Uterus (tissue), 4 donors: ENCODE results near the gene RASSF8. TPM values are rescaled to one million over a fixed set of nuclear protein-coding genes. Genes with fewer than 3 reads are reported as not detected.

Source experiments
- DNase-seq, 2 donors: peaks; one replicate each; pipeline ENCODE4 v3.0.0-alpha.2; 2019 to 2020
- H3K27ac ChIP-seq, 2 donors: fragments of 200-600 bp; sonication (generic); 1 replicate in 1 of 2; 2 replicates in 1 of 2; pipeline ENCODE4 v1.5.1; 2016 to 2018
- H3K27me3 ChIP-seq, 2 donors: fragments of 200-600 bp; sonication (generic); one replicate each; pipeline ENCODE4 v1.5.1; 2018 to 2019; ENCODE audit warnings: control low read depth in 1 of 2
- H3K36me3 ChIP-seq, 2 donors: fragments of 200-600 bp; sonication (generic); one replicate each; pipeline ENCODE4 v1.5.1; 2019; ENCODE audit warnings: control low read depth in 1 of 2
- H3K4me1 ChIP-seq, 2 donors: fragments of 200-600 bp; sonication (generic); one replicate each; pipeline ENCODE4 v1.5.1; 2018 to 2019; ENCODE audit warnings: control low read depth in 1 of 2
- H3K4me3 ChIP-seq, 2 donors: fragments of 200-600 bp; sonication (generic); 1 replicate in 1 of 2; 2 replicates in 1 of 2; pipeline ENCODE4 v1.5.1; 2018 to 2019; ENCODE audit warnings: mild to moderate bottlenecking in 1 of 2
- H3K9me3 ChIP-seq, 2 donors: fragments of 200-600 bp; sonication (generic); one replicate each; pipeline ENCODE4 v1.5.1; 2019; ENCODE audit warnings: control low read depth in 1 of 2
- POLR2A ChIP-seq, 2 donors: fragments of 450-650 bp; IDR thresholded peaks; one replicate each; pipeline ENCODE4 v1.6.1; 2016; ENCODE audit warnings: antibody characterized with exemption in 2 of 2, mild to moderate bottlenecking in 1 of 2, moderate library complexity in 1 of 2
- intact Hi-C: fragments of 100-400 bp; cut with DNase I; formaldehyde crosslinking; loops from one replicate; pipeline ENCODE4 v1.15.1; 2023; ENCODE audit warnings: low total_unique reads
- total RNA-seq, 4 donors: library from RNA; depleted of rRNA in 3 of 4; stranded (reverse); fragments of >200 nt in 3 of 4; gene quantifications; one replicate each; pipeline versions ENCODE4 v1.1.0 to v1.2.4, GENCODE V29; 2014 to 2023
- TF ChIP-seq, protein P1 (sequence below), 4 experiments: fragments of 200-600 bp in 2 of 4; fragments of 450-650 bp in 2 of 4; sonication (generic) in 2 of 4; IDR thresholded peaks; one replicate each; pipeline ENCODE4 v1.5.1; 2016 to 2019; ENCODE audit warnings: antibody characterized with exemption in 4 of 4, mild to moderate bottlenecking in 2 of 4, moderate library complexity in 1 of 4
- donor health status: DM: yes; HTN: yes; CAD: no.

The RASSF8 gene
- total RNA-seq, 4 donors from 2014 or later, result 54.1 to 174 (median 119) TPM

DNA sequence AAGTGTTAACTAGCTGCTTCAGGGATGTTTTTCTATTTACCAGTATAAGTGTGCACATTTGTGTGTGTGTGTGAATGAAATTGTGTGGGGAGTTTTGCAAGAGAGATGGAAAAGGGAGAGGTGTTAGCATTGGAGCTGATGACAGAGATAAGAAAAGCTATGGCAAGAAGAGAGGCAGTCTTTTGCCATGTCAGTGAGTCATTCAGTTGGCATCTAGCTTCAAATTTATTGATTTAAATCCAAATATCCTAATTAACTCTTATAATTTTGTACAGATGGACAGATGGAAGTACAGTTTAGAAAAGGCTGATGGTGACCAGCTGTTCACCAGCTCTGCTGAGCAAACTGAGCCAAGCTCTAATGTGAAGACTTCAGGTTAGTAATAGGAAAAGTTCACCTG lies 169.7 kb downstream of the RASSF8 start:
- DNase-seq, result no peak
- TF ChIP-seq, protein P1, sequence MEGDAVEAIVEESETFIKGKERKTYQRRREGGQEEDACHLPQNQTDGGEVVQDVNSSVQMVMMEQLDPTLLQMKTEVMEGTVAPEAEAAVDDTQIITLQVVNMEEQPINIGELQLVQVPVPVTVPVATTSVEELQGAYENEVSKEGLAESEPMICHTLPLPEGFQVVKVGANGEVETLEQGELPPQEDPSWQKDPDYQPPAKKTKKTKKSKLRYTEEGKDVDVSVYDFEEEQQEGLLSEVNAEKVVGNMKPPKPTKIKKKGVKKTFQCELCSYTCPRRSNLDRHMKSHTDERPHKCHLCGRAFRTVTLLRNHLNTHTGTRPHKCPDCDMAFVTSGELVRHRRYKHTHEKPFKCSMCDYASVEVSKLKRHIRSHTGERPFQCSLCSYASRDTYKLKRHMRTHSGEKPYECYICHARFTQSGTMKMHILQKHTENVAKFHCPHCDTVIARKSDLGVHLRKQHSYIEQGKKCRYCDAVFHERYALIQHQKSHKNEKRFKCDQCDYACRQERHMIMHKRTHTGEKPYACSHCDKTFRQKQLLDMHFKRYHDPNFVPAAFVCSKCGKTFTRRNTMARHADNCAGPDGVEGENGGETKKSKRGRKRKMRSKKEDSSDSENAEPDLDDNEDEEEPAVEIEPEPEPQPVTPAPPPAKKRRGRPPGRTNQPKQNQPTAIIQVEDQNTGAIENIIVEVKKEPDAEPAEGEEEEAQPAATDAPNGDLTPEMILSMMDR (IDR thresholded peaks at IDR 0.05), result no peak
- no peak for TF ChIP-seq POLR2A (IDR thresholded peaks at IDR 0.05)
- intact Hi-C loops, result no loop called here
- Histone ChIP-seq H3K36me3 (no peaks in the 10 kb centered on the region), H3K4me3 (no peak overlapping the region), H3K9me3 (no peaks in the 10 kb centered on the region), H3K27me3 (no peaks in the 10 kb centered on the region), H3K4me1 (no peaks in the 10 kb centered on the region), H3K27ac (no peak overlapping the region)

Other genes starting within 250 kb of the RASSF8 start
- 10 to 100 TPM in 1 of 4 donors, 1 to 10 TPM in 3; 2.1 to 31.2 (median 5.0) TPM for gene BHLHE41, start 166.4 kb downstream of the RASSF8 start, total RNA-seq
- 10 to 100 TPM; 31.5 to 76.7 (median 45.0) TPM for gene SSPN, start 236.9 kb downstream of the RASSF8 start, total RNA-seq